HL-60 (cell line): Measurements from ENCODE around the gene ENOX1.

Experiments
- DNase-seq, 2 experiments: peaks; one replicate each; pipeline ENCODE4 v3.0.0-alpha.2; 2010 to 2020; ENCODE audit warnings: low read depth in 1 of 2, low spot score in 1 of 2
- H3K27ac ChIP-seq: fragments of 250-450 bp; sonication (Bioruptor Pico); replicated peaks from 2 replicates; pipeline ENCODE4 v1.5.1; 2020; ENCODE audit warnings: mild to moderate bottlenecking, moderate library complexity
- H3K27me3 ChIP-seq: fragments of 250-450 bp; sonication (Bioruptor Pico); 2 replicates; pipeline ENCODE4 v1.5.1; 2021; ENCODE audit warnings: mild to moderate bottlenecking, moderate library complexity; ENCODE audit not compliant: insufficient read depth, poor library complexity, severe bottlenecking
- H3K4me3 ChIP-seq: replicated peaks from 2 replicates; pipeline ENCODE4 v1.5.1; 2011; ENCODE audit warnings: mild to moderate bottlenecking, control low read depth, low read length; ENCODE audit not compliant: insufficient read depth
- GABPA ChIP-seq: IDR thresholded peaks from 2 replicates; pipeline ENCODE4 v1.6.1; 2012; ENCODE audit warnings: low read depth
- POLR2AphosphoS5 ChIP-seq: IDR thresholded peaks from 2 replicates; pipeline ENCODE4 v1.6.1; 2012; ENCODE audit warnings: low read depth
- SPI1 ChIP-seq: IDR thresholded peaks from 2 replicates; pipeline ENCODE4 v1.6.1; 2012; ENCODE audit warnings: low read depth, mild to moderate bottlenecking, borderline replicate concordance
- TF ChIP-seq, protein P1 (sequence below): IDR thresholded peaks from 2 replicates; pipeline ENCODE4 v1.6.1; 2012; ENCODE audit warnings: low read depth; ENCODE audit not compliant: insufficient replicate concordance
- TF ChIP-seq, protein P2 (sequence below): IDR thresholded peaks from one replicate; pipeline ENCODE4 v1.5.1; 2011; ENCODE audit warnings: low read length, control low read depth, inconsistent platforms; ENCODE audit not compliant: insufficient read depth

ENOX1 gene

DNA sequence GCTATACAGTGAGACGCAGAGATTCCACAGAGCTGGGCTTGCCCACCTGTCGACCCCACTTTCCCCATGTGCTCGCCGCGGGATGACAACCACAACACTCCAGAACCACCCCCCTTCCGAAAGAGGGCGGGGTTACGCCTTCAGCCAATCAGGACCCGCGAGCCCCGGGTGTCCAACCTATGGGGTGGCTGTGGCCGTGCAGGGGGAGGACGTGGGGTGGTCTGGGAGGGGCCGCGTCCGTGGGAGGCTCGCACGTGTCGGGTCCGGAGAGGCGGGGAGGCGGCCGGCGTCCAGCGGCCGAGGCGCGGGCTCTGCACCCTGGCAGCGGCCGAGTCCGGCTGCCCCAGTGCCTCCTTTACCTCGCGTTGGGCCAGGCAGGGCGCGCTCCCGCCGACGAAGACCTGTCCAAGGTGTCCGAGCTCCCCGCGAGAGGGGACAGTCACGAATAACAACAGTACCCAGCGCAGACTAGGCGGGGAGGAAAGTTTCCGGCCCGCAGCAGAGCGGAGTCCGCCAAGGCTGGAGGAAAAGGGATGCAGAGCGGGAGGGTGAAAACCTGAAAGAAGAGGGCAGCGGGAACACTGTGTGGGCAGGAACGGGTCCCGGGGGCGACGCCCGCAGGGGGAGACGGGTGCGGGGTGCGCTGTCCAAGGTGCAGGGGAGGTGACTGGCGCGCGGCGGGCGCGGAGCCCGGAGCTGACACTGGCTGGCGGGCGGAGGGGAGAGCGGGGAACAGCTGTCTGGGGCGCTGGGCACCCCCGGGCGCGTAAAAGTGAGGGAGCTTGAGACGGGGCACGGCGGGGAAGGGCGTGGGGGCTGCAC is 911 bp downstream of the ENOX1 start:
- TF ChIP-seq GABPA = no peak
- TF ChIP-seq, protein P1, sequence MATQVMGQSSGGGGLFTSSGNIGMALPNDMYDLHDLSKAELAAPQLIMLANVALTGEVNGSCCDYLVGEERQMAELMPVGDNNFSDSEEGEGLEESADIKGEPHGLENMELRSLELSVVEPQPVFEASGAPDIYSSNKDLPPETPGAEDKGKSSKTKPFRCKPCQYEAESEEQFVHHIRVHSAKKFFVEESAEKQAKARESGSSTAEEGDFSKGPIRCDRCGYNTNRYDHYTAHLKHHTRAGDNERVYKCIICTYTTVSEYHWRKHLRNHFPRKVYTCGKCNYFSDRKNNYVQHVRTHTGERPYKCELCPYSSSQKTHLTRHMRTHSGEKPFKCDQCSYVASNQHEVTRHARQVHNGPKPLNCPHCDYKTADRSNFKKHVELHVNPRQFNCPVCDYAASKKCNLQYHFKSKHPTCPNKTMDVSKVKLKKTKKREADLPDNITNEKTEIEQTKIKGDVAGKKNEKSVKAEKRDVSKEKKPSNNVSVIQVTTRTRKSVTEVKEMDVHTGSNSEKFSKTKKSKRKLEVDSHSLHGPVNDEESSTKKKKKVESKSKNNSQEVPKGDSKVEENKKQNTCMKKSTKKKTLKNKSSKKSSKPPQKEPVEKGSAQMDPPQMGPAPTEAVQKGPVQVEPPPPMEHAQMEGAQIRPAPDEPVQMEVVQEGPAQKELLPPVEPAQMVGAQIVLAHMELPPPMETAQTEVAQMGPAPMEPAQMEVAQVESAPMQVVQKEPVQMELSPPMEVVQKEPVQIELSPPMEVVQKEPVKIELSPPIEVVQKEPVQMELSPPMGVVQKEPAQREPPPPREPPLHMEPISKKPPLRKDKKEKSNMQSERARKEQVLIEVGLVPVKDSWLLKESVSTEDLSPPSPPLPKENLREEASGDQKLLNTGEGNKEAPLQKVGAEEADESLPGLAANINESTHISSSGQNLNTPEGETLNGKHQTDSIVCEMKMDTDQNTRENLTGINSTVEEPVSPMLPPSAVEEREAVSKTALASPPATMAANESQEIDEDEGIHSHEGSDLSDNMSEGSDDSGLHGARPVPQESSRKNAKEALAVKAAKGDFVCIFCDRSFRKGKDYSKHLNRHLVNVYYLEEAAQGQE = peak; percentile 88
- H3K27me3 ChIP-seq = peaks cover 57% of the 10 kb centered on the region
- DNase-seq = peak in 1 of 2 experiments; percentile 3

GRCh38 chr13:43785261-43785649 is 1.5 kb downstream of the ENOX1 start:
- Histone ChIP-seq H3K27ac (no peak overlapping the region), H3K4me3 (no peak overlapping the region), H3K27me3 (peaks cover 57% of the 10 kb centered on the region)
- TF ChIP-seq, protein P2, sequence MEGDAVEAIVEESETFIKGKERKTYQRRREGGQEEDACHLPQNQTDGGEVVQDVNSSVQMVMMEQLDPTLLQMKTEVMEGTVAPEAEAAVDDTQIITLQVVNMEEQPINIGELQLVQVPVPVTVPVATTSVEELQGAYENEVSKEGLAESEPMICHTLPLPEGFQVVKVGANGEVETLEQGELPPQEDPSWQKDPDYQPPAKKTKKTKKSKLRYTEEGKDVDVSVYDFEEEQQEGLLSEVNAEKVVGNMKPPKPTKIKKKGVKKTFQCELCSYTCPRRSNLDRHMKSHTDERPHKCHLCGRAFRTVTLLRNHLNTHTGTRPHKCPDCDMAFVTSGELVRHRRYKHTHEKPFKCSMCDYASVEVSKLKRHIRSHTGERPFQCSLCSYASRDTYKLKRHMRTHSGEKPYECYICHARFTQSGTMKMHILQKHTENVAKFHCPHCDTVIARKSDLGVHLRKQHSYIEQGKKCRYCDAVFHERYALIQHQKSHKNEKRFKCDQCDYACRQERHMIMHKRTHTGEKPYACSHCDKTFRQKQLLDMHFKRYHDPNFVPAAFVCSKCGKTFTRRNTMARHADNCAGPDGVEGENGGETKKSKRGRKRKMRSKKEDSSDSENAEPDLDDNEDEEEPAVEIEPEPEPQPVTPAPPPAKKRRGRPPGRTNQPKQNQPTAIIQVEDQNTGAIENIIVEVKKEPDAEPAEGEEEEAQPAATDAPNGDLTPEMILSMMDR = no peak
- TF ChIP-seq GABPA (no peak), SPI1 (no peak)
- no peak for DNase-seq

More for the DNA sequence above, 911 bp downstream of the ENOX1 start:
- Histone ChIP-seq H3K4me3 (peak overlapping the region; percentile 50), H3K27ac (no peak overlapping the region)

DNA sequence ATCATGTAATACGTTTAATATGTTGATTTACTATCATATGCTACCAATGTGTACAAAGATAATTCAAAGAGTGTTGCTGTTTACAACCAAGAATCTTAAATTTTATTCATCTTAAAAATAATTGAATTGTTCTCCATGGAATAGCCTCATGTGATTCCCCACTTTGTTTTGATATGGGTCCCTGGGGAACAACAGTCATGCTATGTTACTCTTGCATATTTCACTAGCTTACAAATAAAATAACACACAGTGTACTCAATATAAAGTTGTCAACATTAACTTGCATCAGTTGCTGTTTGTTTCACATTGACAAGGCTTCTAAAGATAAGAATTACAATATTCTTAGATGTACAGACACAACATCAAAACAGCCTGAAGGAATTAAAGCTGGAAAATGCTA is 2.3 kb downstream of the ENOX1 start:
- no peak for DNase-seq
- Histone ChIP-seq H3K27ac (no peak overlapping the region), H3K4me3 (no peak overlapping the region), H3K27me3 (peaks cover 49% of the 10 kb centered on the region)
- TF ChIP-seq SPI1 = no peak
- no peak for TF ChIP-seq GABPA
- TF ChIP-seq, protein P1 = no peak
- TF ChIP-seq POLR2AphosphoS5 = no peak
- TF ChIP-seq, protein P2 = no peak

DNA sequence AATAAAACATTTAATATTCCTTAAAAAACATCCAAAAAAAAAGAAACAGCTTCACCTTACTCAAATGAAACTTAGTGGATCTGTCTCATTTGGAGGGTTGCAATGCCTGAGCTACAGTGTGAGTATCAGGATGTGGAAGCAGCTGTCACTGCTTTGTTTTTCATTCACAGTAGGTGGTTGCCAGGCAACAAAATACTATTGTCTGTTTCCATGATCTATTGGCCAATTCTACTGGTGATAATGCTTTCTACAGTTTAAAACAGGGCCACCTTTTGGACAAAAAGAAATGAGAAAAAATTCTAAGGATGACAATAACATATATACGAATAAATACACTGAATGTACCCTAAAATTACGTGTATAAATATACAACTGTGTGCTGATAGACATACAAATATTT is 3.0 kb downstream of the ENOX1 start:
- H3K27me3 ChIP-seq = peaks cover 44% of the 10 kb centered on the region
- no peak overlapping the region for H3K4me3 ChIP-seq
- peak in 1 of 2 experiments; percentile 23 for DNase-seq
- no peak for TF ChIP-seq POLR2AphosphoS5
- TF ChIP-seq, protein P2 = no peak
- no peak for TF ChIP-seq SPI1
- TF ChIP-seq, protein P1 = no peak
- no peak for TF ChIP-seq GABPA
- H3K27ac ChIP-seq = no peak overlapping the region
